Mesenchymal stem cell (in vitro differentiated cells and primary cell): ENCODE measurements around the gene PID1.

Source experiments
- DNase-seq: peaks from one replicate; pipeline ENCODE4 v3.0.0-alpha.2; 2013
- H2AFZ ChIP-seq: one replicate; pipeline ENCODE4 v1.6.1; 2013; ENCODE audit warnings: low read depth, mild to moderate bottlenecking, control low read depth, inconsistent platforms, low read length, moderate library complexity
- H2AK5ac ChIP-seq: 2 replicates; pipeline ENCODE4 v1.6.1; 2013; ENCODE audit warnings: low read length, moderate library complexity, mild to moderate bottlenecking, inconsistent platforms; ENCODE audit not compliant: severe bottlenecking
- H2BK120ac ChIP-seq: one replicate; pipeline ENCODE4 v1.6.1; 2013; ENCODE audit warnings: low read depth, mild to moderate bottlenecking, inconsistent platforms, low read length, moderate library complexity
- H2BK12ac ChIP-seq, 2 experiments: one replicate each; pipeline ENCODE4 v1.6.1; 2013; ENCODE audit warnings: inconsistent platforms in 2 of 2, low read length in 2 of 2, mild to moderate bottlenecking in 2 of 2, moderate library complexity in 2 of 2, control low read depth in 1 of 2
- H2BK15ac ChIP-seq: one replicate; pipeline ENCODE4 v1.6.1; 2013; ENCODE audit warnings: mild to moderate bottlenecking, low read depth, inconsistent platforms; ENCODE audit not compliant: poor library complexity, severe bottlenecking
- H2BK5ac ChIP-seq: 2 replicates; pipeline ENCODE4 v1.6.1; 2013; ENCODE audit warnings: low read depth, mild to moderate bottlenecking, low read length, control low read depth, inconsistent platforms; ENCODE audit not compliant: poor library complexity, severe bottlenecking
- H3K14ac ChIP-seq, 2 experiments: one replicate each; pipeline ENCODE4 v1.6.1; 2013; ENCODE audit warnings: inconsistent platforms in 2 of 2, low read length in 2 of 2, control low read depth in 1 of 2, mild to moderate bottlenecking in 1 of 2, moderate library complexity in 1 of 2
- H3K18ac ChIP-seq, 2 experiments: one replicate each; pipeline ENCODE4 v1.6.1; 2013; ENCODE audit warnings: inconsistent platforms in 2 of 2, low read length in 2 of 2, control low read depth in 1 of 2, low read depth in 1 of 2, mild to moderate bottlenecking in 1 of 2
- H3K23ac ChIP-seq, 2 experiments: one replicate each; pipeline ENCODE4 v1.6.1; 2013; ENCODE audit warnings: inconsistent platforms in 2 of 2, low read length in 2 of 2, mild to moderate bottlenecking in 2 of 2, moderate library complexity in 2 of 2, control low read depth in 1 of 2
- H3K27ac ChIP-seq: 2 replicates; pipeline ENCODE4 v1.5.1; 2013; ENCODE audit warnings: mild to moderate bottlenecking, moderate library complexity, low read length, control low read depth, inconsistent platforms; ENCODE audit not compliant: poor library complexity, severe bottlenecking
- H3K27me3 ChIP-seq, 2 experiments: 2 replicates each; pipeline versions ENCODE4 v1.6.1 to v1.7.0; 2013; ENCODE audit warnings: low read length in 2 of 2, mild to moderate bottlenecking in 2 of 2, moderate library complexity in 2 of 2, control low read depth in 1 of 2, inconsistent platforms in 1 of 2; ENCODE audit not compliant: control insufficient read depth in 1 of 2, insufficient read depth in 1 of 2
- H3K36me3 ChIP-seq, 2 experiments: 2 replicates each; pipeline versions ENCODE4 v1.6.1 to v1.7.0; 2013; ENCODE audit warnings: low read length in 2 of 2, control low read depth in 1 of 2, inconsistent platforms in 1 of 2, low read depth in 1 of 2, mild to moderate bottlenecking in 1 of 2; ENCODE audit not compliant: insufficient read depth in 2 of 2, control insufficient read depth in 1 of 2
- H3K4ac ChIP-seq, 2 experiments: one replicate each; pipeline ENCODE4 v1.6.1; 2013; ENCODE audit warnings: inconsistent platforms in 2 of 2, low read length in 2 of 2, mild to moderate bottlenecking in 2 of 2, moderate library complexity in 2 of 2, control low read depth in 1 of 2, low read depth in 1 of 2
- H3K4me1 ChIP-seq: 2 replicates; pipeline ENCODE4 v1.6.1; 2013; ENCODE audit warnings: low read depth, low read length, control low read depth; ENCODE audit not compliant: control insufficient read depth, insufficient read depth
- H3K4me2 ChIP-seq: 2 replicates; pipeline ENCODE4 v1.6.1; 2013; ENCODE audit warnings: low read length, mild to moderate bottlenecking, inconsistent platforms; ENCODE audit not compliant: poor library complexity, severe bottlenecking
- H3K4me3 ChIP-seq, 2 experiments: 2 replicates each; pipeline versions ENCODE4 v1.5.1 to v1.7.0; 2013; ENCODE audit warnings: low read length in 2 of 2, mild to moderate bottlenecking in 2 of 2, control low read depth in 1 of 2, low read depth in 1 of 2; ENCODE audit not compliant: insufficient read depth in 1 of 2
- H3K79me1 ChIP-seq: replicated peaks from 2 replicates; pipeline ENCODE4 v1.6.1; 2013; ENCODE audit warnings: mild to moderate bottlenecking, control low read depth, low read length, inconsistent platforms; ENCODE audit not compliant: poor library complexity, severe bottlenecking
- H3K9ac ChIP-seq: 2 replicates; pipeline ENCODE4 v1.7.0; 2013; ENCODE audit warnings: mild to moderate bottlenecking, low read length, moderate library complexity
- H3K9me3 ChIP-seq: 2 replicates; pipeline ENCODE4 v1.7.0; 2013; ENCODE audit warnings: mild to moderate bottlenecking, low read length; ENCODE audit not compliant: control insufficient read depth
- H4K8ac ChIP-seq: one replicate; pipeline ENCODE4 v1.6.1; 2013; ENCODE audit warnings: inconsistent platforms, mild to moderate bottlenecking, low read length, moderate library complexity
- H4K91ac ChIP-seq: one replicate; pipeline ENCODE4 v1.6.1; 2013; ENCODE audit warnings: mild to moderate bottlenecking, low read length, inconsistent platforms
- WGBS: methylation state at CpG from one replicate; pipeline ENCODE4 v1.1.7; 2013; ENCODE audit warnings: mixed read lengths; 5-methylcytosine and 5-hydroxymethylcytosine counted together

The PID1 gene

DNA sequence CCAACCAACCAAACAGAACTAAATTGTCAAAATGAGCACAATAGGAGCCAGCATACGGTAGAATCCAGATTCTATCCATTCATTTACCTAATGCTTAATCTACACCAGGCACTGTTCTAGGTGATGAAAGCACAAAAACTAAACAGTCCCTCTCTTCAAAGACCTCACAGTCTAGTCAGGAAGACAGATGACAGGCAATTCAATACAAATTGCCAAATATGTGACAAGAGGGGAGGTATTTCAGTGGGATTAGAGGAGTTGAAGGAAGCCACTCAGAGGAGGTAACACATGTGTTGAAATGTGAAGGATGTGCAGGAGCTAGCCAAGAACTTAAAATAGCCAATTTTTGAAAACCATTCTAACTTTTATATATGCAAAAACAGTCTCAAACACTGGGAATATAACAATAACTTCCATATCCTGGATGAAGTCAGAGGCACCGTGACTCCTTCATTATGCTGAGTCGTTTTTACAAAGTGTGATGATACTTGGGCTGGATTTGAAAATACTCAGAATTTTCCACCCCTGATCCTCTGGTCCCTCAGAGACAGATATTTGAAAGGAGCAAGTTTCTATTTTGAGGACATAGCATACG, 204.9 kb downstream of the PID1 start:
- Histone ChIP-seq H4K91ac (no peak overlapping the region), H2BK12ac (no peak overlapping the region), H4K8ac (no peak overlapping the region), H3K4me3 (no peak overlapping the region), H2AFZ (no peak overlapping the region), H3K9ac (no peak overlapping the region), H3K36me3 (no peaks in the 10 kb centered on the region), H2AK5ac (no peak overlapping the region), H3K18ac (no peak overlapping the region), H2BK15ac (no peak overlapping the region), H3K14ac (no peak overlapping the region), H3K4me2 (no peak overlapping the region), H3K79me1 (no peaks in the 10 kb centered on the region), H3K9me3 (peaks cover 3% of the 10 kb centered on the region), H3K4ac (no peak overlapping the region), H3K27me3 (no peaks in the 10 kb centered on the region), H3K23ac (no peak overlapping the region), H3K27ac (no peak overlapping the region), H2BK5ac (no peak overlapping the region), H2BK120ac (no peak overlapping the region), H3K4me1 (no peaks in the 10 kb centered on the region)
- DNase-seq = no peak
- WGBS = 100% methylated on average over 2 of the region's 4 CpGs

DNA sequence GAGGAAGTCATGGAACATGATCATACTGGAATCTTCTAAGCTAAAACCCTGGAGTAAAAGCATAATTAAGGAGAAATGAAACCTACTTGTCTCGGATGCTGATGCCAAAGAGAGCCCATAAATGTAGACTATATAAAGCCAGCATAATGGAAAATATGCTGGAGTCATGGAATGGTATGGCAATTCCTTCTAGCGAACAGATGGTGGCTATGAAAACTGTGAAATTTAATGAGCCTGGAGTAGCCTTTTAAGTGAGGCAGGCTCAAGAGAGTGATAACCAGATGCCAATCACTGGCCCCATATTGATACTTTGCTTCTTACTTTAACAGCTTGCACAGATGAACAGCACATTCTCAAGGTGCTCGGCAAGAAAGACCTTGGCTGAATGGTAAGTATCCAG, 206.3 kb downstream of the PID1 start:
- Histone ChIP-seq H3K9ac (no peak overlapping the region), H3K4me2 (no peak overlapping the region), H2BK15ac (no peak overlapping the region), H2AFZ (no peak overlapping the region), H2BK12ac (no peak overlapping the region), H2AK5ac (no peak overlapping the region), H3K4ac (no peak overlapping the region), H3K9me3 (peaks cover 5% of the 10 kb centered on the region), H4K8ac (no peak overlapping the region), H3K36me3 (no peaks in the 10 kb centered on the region), H3K23ac (no peak overlapping the region), H3K79me1 (no peaks in the 10 kb centered on the region), H3K27ac (no peak overlapping the region), H3K18ac (no peak overlapping the region), H2BK120ac (no peak overlapping the region), H3K4me3 (no peak overlapping the region), H3K4me1 (no peaks in the 10 kb centered on the region), H2BK5ac (no peak overlapping the region), H3K27me3 (no peaks in the 10 kb centered on the region), H3K14ac (no peak overlapping the region), H4K91ac (no peak overlapping the region)
- 71% methylated on average over 3 of the region's 3 CpGs for WGBS
- no peak for DNase-seq

DNA sequence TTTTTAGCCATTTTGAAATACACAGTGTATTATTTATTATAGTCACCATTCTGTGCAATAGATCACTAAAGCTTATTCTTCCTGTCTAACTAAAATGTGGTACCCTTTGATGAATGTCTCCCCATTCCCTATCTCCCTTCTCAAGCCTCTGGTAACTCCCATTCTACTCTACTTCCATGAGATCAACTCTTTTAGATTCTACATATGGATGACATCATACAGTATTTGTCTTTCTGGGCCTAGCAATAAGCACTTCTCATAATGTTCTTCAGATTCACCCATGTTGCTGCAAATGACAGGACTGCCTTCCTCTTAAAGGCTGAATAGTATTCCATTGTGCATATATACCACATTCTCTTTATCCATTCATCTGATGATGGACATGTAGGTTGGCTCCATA, 210.9 kb downstream of the PID1 start:
- H3K14ac ChIP-seq = no peak overlapping the region
- peaks cover 5% of the 10 kb centered on the region for H3K9me3 ChIP-seq
- no peaks in the 10 kb centered on the region for H3K27me3 ChIP-seq
- H3K18ac ChIP-seq = no peak overlapping the region
- no peak for DNase-seq
- no peak overlapping the region for H2AFZ ChIP-seq
- no peak overlapping the region for H2BK5ac ChIP-seq
- H3K4me3 ChIP-seq = no peak overlapping the region
- no peak overlapping the region for H2BK12ac ChIP-seq
- no peak overlapping the region for H3K23ac ChIP-seq
- no peak overlapping the region for H4K91ac ChIP-seq
- H4K8ac ChIP-seq = no peak overlapping the region
- H3K4me1 ChIP-seq = no peaks in the 10 kb centered on the region
- H2AK5ac ChIP-seq = no peak overlapping the region
- H3K9ac ChIP-seq = no peak overlapping the region
- H3K27ac ChIP-seq = no peak overlapping the region
- no peak overlapping the region for H3K4me2 ChIP-seq
- H3K4ac ChIP-seq = no peak overlapping the region
- H2BK120ac ChIP-seq = no peak overlapping the region
- H3K79me1 ChIP-seq = no peaks in the 10 kb centered on the region
- no peaks in the 10 kb centered on the region for H3K36me3 ChIP-seq
- H2BK15ac ChIP-seq = no peak overlapping the region

DNA sequence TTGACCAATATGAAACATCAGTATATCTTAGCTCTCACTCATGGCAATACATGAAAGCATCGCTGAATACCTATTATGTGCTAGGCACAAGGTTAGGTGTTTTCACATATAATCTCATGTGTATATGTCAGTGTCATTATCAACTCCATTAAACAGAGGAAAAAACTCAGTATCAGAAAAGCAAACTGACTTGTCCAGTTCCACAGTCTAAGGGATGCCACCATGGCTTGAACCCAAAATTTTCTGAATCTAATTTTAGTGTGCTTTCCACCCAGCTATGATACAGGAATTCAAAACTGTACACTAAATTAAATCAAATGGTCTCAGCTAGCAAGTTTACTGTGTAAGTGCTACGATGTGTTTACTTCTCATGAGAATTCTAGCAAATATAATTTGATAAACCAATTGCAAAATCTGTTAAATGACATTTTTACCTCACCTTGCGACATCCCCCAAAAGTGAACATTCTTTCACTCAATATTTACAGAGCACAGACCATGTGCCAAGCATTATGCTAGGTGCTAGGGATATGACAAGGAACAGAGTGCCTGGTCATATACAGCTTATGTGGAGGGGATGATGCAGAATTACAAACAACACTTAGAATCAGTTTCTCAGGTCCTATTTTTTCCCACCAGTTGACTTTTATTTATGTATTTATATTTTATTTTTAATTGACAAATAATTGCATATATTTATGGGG, 211.6 kb downstream of the PID1 start:
- no peaks in the 10 kb centered on the region for H3K79me1 ChIP-seq
- H4K8ac ChIP-seq = no peak overlapping the region
- no peak overlapping the region for H3K18ac ChIP-seq
- H3K4me3 ChIP-seq = no peak overlapping the region
- no peak overlapping the region for H3K14ac ChIP-seq
- H3K4me2 ChIP-seq = no peak overlapping the region
- no peak overlapping the region for H2BK5ac ChIP-seq
- no peak overlapping the region for H3K23ac ChIP-seq
- H3K9ac ChIP-seq = no peak overlapping the region
- H2AK5ac ChIP-seq = no peak overlapping the region
- H3K36me3 ChIP-seq = no peaks in the 10 kb centered on the region
- no peak overlapping the region for H4K91ac ChIP-seq
- H3K4me1 ChIP-seq = no peaks in the 10 kb centered on the region
- no peak overlapping the region for H2BK15ac ChIP-seq
- DNase-seq = no peak
- H2AFZ ChIP-seq = no peak overlapping the region
- no CpG with 5 or more reads among the region's 3 CpGs for WGBS
- no peak overlapping the region for H2BK12ac ChIP-seq
- no peak overlapping the region for H3K27ac ChIP-seq
- no peak overlapping the region for H3K4ac ChIP-seq
- no peak overlapping the region for H2BK120ac ChIP-seq
- no peaks in the 10 kb centered on the region for H3K27me3 ChIP-seq
- H3K9me3 ChIP-seq = peaks cover 5% of the 10 kb centered on the region
